Naive thymus-derived CD8-positive, alpha-beta T cell (primary cell): ENCODE results near the gene CELF5. TPM values are rescaled to one million over a fixed set of nuclear protein-coding genes. Genes with fewer than 3 reads are reported as not detected.
"Not testable (repeated sequence)": the region's sequence is repeated elsewhere in the genome, so short reads cannot be mapped to it uniquely, and the experiment has no call there.

Source experiments
- ATAC-seq, 2 donors: fragments of 150-1000 bp; cut with Tn5 transposase in 1 of 2; sonication (Bioruptor Pico), chemical (Tn5 transposase) in 1 of 2; 1 replicate in 1 of 2; 2 replicates in 1 of 2; pipeline ENCODE4 v1.10.0; 2021; ENCODE audit warnings: mild to moderate bottlenecking in 2 of 2, moderate library complexity in 2 of 2
- POLR2A ChIA-PET: fragments of 350-600 bp; sonication (Branson Sonifier 250); formaldehyde crosslinking; loops from one replicate; lab custom pipeline; 2021; ENCODE audit warnings: antibody characterized with exemption; lab: Charles Lee
- DNase-seq, 10 donors: peaks; one replicate each; pipeline versions ENCODE4 v3.0.0 to v3.0.0-alpha.2; 2020 to 2022
- H3K27ac Mint-ChIP-seq, 10 donors: one replicate each; pipeline ENCODE4 v1.8.0; 2020 to 2022; ENCODE audit warnings: mild to moderate bottlenecking in 10 of 10, mixed read lengths in 10 of 10, moderate library complexity in 4 of 10, inconsistent platforms in 1 of 10
- H3K27me3 Mint-ChIP-seq, 5 donors: one replicate each; pipeline ENCODE4 v1.8.0; 2021 to 2022; ENCODE audit warnings: mixed read lengths in 5 of 5
- H3K36me3 Mint-ChIP-seq, 3 donors: one replicate each; pipeline ENCODE4 v1.8.0; 2020 to 2022; ENCODE audit warnings: mixed read lengths in 3 of 3, mild to moderate bottlenecking in 2 of 3, inconsistent platforms in 1 of 3
- H3K4me1 Mint-ChIP-seq, 4 donors: one replicate each; pipeline ENCODE4 v1.8.0; 2021 to 2022; ENCODE audit warnings: mixed read lengths in 4 of 4
- H3K4me3 Mint-ChIP-seq, 10 donors: one replicate each; pipeline ENCODE4 v1.8.0; 2020 to 2022; ENCODE audit warnings: mild to moderate bottlenecking in 10 of 10, mixed read lengths in 10 of 10, moderate library complexity in 6 of 10, inconsistent platforms in 1 of 10
- H3K9me3 Mint-ChIP-seq, 9 donors: one replicate each; pipeline ENCODE4 v1.8.0; 2020 to 2022; ENCODE audit warnings: mixed read lengths in 9 of 9, mild to moderate bottlenecking in 3 of 9, inconsistent platforms in 1 of 9, moderate library complexity in 1 of 9
- polyA plus RNA-seq, 3 donors: library from polyadenylated mRNA; unstranded; fragments of 300-500 nt; fragmentation: Illumina TruSeq; gene quantifications; one replicate each; pipeline ENCODE4 v1.2.3, GENCODE V29; 2021
- total RNA-seq, 8 experiments: library from RNA in 2 of 8; stranded (reverse) in 2 of 8; gene quantifications; one replicate each; pipeline ENCODE4 v1.2.3 and lab custom pipeline; 2021 to 2026

The CELF5 gene
- total and polyA plus RNA-seq, 5 experiments from 2014 or later = 0.23 to 0.41 TPM; not detected in 3

DNA sequence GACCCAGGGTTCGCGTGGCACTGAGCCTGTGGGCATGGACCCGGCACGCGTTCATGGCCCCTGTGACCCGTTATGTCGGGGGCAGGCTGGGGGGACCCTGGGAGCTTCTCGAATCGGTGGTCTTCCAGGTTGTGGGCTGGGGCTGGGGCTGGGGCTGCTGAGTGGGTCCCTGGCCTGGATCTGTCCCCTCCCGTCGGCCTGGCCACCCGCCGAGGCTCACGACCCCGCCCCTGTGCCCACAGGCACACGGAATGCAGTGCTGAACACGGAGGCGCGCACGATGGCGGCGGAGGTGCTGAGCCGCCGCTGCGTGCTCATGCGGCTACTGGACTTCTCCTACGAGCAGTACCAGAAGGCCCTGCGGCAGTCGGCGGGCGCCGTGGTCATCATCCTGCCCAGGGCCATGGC, 32.2 kb upstream of the CELF5 start:
- no peak overlapping the region for H3K27ac Mint-ChIP-seq
- no peaks in the 10 kb centered on the region for H3K9me3 Mint-ChIP-seq
- POLR2A ChIA-PET = no interaction called here
- no peaks in the 10 kb centered on the region for H3K27me3 Mint-ChIP-seq
- no peak overlapping the region for H3K4me3 Mint-ChIP-seq
- H3K4me1 Mint-ChIP-seq = peaks cover 10 to 33% (median 22%) of the 10 kb centered on the region in 4 donors
- ATAC-seq (no peak), DNase-seq (no peak)
- peaks cover 0 to 28% (median 5%) of the 10 kb centered on the region in 3 donors for H3K36me3 Mint-ChIP-seq

DNA sequence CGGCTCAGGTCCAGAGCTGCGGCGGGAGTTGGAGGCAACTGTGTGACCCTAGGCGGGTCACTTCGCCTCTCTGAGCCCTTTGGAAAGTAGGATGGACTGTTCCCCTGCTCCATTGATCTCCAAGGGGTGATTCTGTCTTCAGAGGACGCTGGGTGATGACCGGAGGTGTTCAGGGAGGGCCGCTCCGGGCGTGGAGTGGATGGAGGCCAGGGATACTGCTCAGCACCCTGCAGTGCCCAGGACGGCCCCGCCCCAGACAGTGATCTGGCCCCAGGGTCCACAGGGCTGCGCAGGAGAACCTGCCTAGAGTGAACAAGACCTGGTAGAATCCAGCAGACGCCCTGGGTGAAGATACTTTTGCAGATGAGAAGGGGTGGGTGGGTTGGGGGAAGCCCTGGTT, 31.8 kb upstream of the CELF5 start:
- Mint-ChIP-seq H3K27ac (no peak overlapping the region), H3K9me3 (no peaks in the 10 kb centered on the region), H3K27me3 (no peaks in the 10 kb centered on the region), H3K4me1 (peaks cover 10 to 29% (median 19%) of the 10 kb centered on the region in 4 donors), H3K4me3 (no peak overlapping the region), H3K36me3 (peaks cover 0 to 28% (median 5%) of the 10 kb centered on the region in 3 donors)
- ATAC-seq (no peak), DNase-seq (no peak)
- POLR2A ChIA-PET = no interaction called here

DNA sequence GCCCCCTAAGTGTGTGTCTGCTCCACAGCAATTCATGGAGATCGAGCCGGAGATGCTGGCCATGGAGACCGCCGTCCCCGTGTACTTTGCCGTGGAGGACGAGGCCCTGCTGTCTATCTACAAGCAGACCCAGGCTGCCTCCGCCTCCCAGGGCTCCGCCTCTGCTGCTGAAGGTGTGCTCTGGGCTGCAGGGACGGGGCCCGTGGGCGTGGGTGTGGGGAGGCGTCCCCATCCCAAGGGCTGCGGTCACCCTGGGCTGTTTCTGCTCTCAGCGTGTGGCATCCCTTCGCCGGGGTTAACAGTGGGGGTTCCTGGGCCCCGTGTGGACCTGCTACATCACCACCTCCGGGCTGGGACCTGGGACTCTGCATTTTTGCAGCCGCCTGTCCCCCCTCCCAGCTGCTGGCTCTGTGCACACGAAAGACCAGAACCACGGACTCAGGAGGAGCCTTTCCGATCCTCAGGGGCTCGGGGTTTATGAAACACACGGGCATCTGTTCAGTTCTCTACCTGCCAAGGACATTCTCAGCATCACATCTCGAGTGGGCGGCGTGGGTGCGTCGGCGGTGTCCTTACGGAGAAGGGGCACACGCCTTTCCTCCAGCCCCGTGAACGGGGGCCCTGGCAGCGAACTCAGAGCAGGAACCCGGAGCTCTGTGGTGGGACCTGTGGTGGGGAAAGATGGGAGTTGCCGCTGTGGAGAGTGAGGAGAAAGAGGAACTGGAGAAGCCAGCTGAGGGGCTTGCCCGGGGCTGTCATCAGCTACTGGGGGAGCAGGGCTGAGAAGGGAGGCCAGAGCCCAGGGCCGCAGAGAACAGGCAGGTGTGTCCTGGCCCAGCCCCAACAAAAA, 31.0 kb upstream of the CELF5 start:
- no peak overlapping the region for H3K4me3 Mint-ChIP-seq
- no peak for ATAC-seq
- H3K36me3 Mint-ChIP-seq = peaks cover 0 to 24% (median 5%) of the 10 kb centered on the region in 3 donors
- no peak for DNase-seq
- no peaks in the 10 kb centered on the region for H3K27me3 Mint-ChIP-seq
- peaks cover 6 to 21% (median 11%) of the 10 kb centered on the region in 4 donors for H3K4me1 Mint-ChIP-seq
- peak overlapping the region in 2 of 10 donors; percentile 56 to 80 for H3K27ac Mint-ChIP-seq
- POLR2A ChIA-PET = interaction anchor here (0.5 kb wide), 1 partner anchor 10 kb away, joined by 9 read pairs; no protein-coding TSS in a partner anchor
- H3K9me3 Mint-ChIP-seq = no peaks in the 10 kb centered on the region

DNA sequence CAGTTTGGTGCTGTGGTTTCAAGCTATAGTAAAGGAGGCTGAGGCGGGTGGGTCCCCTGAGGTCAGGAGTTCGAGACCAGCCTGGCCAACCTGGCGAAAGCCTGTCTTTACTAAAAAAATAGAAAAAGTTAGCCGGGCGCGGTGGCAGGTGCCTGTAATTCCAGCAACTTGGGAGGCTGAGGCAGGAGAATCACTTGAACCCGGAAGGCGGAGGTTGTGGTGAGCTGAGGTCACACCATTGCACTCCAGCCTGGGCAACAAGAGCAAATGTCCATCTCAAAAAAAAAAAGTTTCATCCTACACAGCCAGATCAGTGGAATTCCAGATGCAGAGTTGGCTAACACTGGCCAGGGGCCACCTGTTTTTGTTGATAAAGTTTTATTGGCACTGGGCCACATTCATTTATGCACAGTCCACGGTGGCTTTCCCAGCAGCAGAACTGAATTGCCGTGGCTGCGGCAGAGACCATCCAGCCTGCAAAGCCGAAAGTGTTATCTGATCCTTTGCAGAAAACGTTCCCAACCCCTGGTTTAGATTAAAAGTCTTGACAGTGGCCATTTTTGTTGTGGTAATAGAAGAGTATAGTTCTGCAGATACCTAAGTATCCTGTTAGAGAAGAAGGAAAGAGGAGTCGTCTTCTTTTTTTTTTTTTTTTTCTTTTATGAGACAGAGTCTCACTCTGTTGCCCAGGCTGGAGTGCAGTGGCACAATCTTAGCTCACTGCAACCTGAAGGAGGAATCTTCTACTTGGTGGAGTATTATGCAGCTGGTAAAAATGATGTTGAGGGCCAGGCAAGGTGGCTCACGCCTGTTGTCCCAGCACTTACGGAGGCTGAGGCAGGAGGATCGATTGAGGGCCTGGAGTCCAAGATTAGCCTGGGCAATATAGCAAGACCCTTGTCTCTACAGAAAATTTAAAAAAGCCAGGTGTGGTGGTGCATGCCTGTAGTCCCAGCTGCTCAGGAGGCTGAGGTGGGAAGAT, 30.1 kb upstream of the CELF5 start:
- DNase-seq (no peak), ATAC-seq (no peak)
- peaks cover 0 to 26% (median 5%) of the 10 kb centered on the region in 3 donors for H3K36me3 Mint-ChIP-seq
- no peaks in the 10 kb centered on the region for H3K27me3 Mint-ChIP-seq
- peaks cover 0 to 11% (median 6%) of the 10 kb centered on the region in 4 donors for H3K4me1 Mint-ChIP-seq
- peak overlapping the region in 1 of 10 donors; percentile 15 for H3K27ac Mint-ChIP-seq
- POLR2A ChIA-PET = interaction anchor here (0.5 to 0.9 kb wide), 2 partner anchors 8 to 11 kb away, joined by 4 to 9 read pairs; partner anchors contain the start of gene NCLN
- no peaks in the 10 kb centered on the region for H3K9me3 Mint-ChIP-seq
- H3K4me3 Mint-ChIP-seq = no peak overlapping the region

DNA sequence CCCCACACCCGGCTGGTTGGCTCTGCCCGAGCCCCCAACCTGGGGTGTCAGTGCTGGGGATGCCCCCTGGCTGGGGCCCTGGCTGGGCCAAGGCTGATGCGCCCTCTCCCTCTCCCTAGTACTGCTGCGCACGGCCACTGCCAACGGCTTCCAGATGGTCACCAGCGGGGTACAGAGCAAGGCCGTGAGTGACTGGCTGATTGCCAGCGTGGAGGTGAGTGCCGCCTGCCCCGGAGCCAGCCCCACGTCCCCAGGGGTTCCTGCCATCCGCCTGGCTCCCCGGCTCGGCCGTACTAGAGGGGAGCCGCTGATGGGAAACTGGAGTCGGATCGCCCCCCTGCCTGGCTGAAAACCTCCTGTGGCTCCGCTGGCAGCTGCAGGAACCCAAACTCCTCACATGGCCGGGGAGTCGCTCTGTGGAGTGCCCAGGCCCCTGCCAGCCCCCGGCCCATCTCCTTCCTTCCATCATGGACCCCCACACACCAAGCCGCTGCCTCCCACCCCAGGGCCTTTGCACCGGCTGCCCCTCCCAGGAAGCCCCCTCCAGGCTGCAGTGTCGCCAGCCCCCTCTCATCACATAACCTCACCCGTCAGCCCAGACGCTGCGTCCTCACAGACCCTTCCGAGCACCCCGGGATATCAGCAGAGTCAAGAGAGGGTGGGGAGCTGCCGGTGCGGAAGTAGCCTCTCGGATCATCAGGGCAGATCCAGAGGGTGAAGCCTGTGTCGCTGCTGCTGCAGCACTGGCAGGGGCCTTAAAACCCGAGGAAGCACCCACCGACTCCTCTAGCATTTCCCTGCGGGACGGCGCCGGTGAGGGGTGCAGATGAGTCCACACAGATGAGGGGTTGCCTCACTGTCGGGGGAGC, 28.2 kb upstream of the CELF5 start:
- no peak for ATAC-seq
- Mint-ChIP-seq H3K9me3 (no peaks in the 10 kb centered on the region), H3K27ac (no peak overlapping the region), H3K4me3 (no peak overlapping the region), H3K4me1 (peaks cover 0 to 5% (median 2%) of the 10 kb centered on the region in 4 donors), H3K36me3 (peaks cover 0 to 33% (median 5%) of the 10 kb centered on the region in 3 donors), H3K27me3 (no peaks in the 10 kb centered on the region)
- POLR2A ChIA-PET = no interaction called here
- peak in 1 of 10 donors; percentile 57 for DNase-seq

DNA sequence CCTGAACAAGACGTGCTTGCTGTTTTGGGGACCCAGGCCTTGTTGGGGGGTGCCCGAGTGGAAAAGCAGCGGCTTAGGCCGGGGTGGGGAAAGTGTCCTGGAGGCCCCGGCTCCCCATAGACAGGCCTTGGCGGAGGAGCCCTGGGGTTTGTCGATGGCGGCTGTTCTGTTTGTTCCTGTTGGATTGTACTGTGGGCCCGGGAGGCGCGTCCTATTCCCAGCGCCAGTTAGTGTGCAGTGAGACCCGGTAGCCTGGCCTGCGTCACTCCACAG, 27.6 kb upstream of the CELF5 start:
- Mint-ChIP-seq H3K4me3 (no peak overlapping the region), H3K27me3 (no peaks in the 10 kb centered on the region), H3K36me3 (peaks cover 0 to 31% (median 5%) of the 10 kb centered on the region in 3 donors), H3K27ac (no peak overlapping the region), H3K9me3 (no peaks in the 10 kb centered on the region), H3K4me1 (peaks cover 0 to 2% (median under 1%) of the 10 kb centered on the region in 4 donors)
- POLR2A ChIA-PET = interaction anchor here (0.6 kb wide), 1 partner anchor 14 kb away, joined by 5 read pairs; no protein-coding TSS in a partner anchor
- ATAC-seq = no peak
- no peak for DNase-seq

DNA sequence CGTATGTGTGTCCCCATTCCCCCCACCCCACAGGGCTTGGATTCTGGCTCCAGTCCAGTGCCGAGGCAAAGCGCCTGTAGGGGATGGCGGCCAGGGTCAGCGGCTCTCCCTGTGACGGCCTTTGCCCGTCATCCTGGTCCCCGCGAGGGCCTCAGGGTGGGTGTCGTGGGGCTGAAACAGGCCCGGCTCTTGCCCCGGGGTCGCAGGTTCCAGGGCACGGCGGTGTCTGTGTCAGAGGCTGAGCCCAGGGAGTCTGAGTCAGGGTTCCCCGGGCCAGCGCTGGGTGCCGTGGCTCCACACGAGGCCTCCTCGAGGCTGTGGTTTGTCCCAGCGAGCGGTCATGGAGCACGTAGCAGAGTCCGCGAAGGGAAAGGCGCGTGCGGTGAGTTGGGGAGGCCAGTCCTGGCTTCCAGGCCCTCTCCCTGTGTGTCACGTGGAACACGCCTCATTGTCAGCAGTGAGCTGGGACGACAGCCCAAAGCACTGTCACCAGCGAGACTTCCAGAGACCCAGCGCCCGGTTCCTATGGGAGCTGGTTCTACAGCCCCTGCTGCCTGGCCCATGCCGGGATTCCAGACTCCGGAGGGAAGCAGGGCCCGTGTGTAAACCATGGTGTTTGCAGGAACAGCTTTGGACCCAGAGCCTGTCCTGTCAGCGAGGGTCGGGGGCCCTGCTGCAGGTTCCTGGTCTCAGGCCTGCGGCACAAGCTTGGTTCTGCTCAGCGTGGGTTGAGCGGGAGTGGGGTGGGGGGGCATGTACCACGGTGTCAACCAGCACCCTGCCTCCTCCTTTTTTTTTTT, 25.4 kb upstream of the CELF5 start:
- no peak for ATAC-seq
- no peaks in the 10 kb centered on the region for H3K9me3 Mint-ChIP-seq
- POLR2A ChIA-PET = no interaction called here
- no peaks in the 10 kb centered on the region for H3K4me1 Mint-ChIP-seq
- H3K36me3 Mint-ChIP-seq = peaks cover 0 to 26% (median 5%) of the 10 kb centered on the region in 3 donors
- H3K4me3 Mint-ChIP-seq = no peak overlapping the region
- H3K27me3 Mint-ChIP-seq = no peaks in the 10 kb centered on the region
- no peak for DNase-seq
- H3K27ac Mint-ChIP-seq = no peak overlapping the region

DNA sequence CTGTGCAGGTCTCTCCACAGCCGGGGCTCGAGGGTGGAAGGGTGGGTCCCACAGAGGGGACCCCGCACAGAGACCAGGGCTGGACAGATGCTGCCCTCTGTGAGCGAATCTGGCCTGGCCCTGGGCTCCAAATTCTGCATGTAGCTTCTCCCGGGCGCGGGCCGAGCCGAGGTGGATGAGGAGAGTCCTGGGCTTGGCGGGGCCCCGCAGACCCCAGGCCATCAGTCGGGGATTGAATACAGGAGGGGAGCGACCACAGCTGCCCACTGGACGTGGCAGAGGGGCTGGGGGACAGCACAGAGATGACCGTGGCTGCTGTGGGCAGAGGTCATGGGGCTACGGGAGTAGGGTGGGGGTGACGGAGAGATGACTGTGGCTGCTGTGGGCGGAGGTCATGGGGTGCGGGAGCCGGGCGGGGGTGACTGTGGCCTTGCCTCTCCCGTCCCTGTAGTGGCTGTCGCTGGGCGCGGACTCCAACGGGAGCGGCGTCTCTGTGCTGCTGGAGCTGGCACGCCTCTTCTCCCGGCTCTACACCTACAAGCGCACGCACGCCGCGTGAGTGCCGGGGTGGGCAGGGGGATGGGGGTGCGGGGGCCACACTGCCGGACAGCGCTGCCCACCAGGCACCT, 23.3 kb upstream of the CELF5 start:
- no peaks in the 10 kb centered on the region for H3K9me3 Mint-ChIP-seq
- peak overlapping the region in 1 of 10 donors; percentile 40 for H3K27ac Mint-ChIP-seq
- no peak overlapping the region for H3K4me3 Mint-ChIP-seq
- H3K27me3 Mint-ChIP-seq = no peaks in the 10 kb centered on the region
- no peaks in the 10 kb centered on the region for H3K4me1 Mint-ChIP-seq
- ATAC-seq (no peak), DNase-seq (no peak)
- peaks cover 0 to 24% (median 0%) of the 10 kb centered on the region in 3 donors for H3K36me3 Mint-ChIP-seq
- POLR2A ChIA-PET = no interaction called here

DNA sequence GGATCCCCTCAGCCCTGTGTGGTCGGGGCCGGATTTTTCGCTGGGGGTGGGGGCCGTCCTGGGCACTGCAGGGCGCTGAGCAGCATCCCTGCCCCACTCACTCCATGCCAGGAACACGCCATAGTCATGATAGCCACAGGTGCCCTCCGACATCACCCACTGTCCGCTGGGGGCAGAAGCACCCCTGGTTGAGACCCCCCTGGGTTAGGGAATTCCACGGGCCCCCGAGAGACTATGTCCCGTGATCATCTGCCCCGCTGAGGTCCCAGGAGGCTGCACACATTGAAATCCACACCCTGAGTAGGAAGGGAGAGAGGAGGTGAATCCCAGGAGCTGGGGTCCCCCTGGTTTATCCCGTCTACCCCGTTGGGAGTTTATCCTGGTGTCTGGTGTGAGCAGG, 22.6 kb upstream of the CELF5 start:
- Mint-ChIP-seq H3K4me3 (peak overlapping the region in 1 of 10 donors; percentile 33), H3K27me3 (no peaks in the 10 kb centered on the region), H3K27ac (no peak overlapping the region), H3K4me1 (no peaks in the 10 kb centered on the region), H3K9me3 (no peaks in the 10 kb centered on the region), H3K36me3 (peaks cover 0 to 21% (median 0%) of the 10 kb centered on the region in 3 donors)
- ATAC-seq (no peak), DNase-seq (no peak)
- POLR2A ChIA-PET = no interaction called here

DNA sequence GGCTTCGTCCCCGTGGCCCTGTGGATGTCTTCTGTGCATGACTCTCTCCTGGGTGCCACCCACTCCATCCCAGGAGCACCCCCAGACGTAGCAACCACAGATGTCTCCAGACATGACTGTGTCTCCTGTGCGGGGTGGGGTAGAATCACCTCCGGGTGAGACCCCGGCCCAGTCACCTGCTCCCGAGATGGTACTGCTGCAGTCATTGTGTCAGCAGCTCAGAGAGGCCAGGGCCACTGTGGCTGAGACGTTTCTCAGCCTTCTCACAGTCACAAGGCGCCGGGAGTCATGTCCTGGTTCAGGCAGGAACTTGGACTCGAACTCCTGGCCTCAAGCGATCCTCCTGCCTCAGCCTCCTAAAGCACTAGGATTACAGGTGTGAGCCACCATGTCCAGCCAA, 22.1 kb upstream of the CELF5 start:
- ATAC-seq (no peak), DNase-seq (no peak)
- Mint-ChIP-seq H3K27me3 (no peaks in the 10 kb centered on the region), H3K4me3 (no peak overlapping the region), H3K9me3 (no peaks in the 10 kb centered on the region), H3K4me1 (no peaks in the 10 kb centered on the region), H3K36me3 (peaks cover 0 to 22% (median 0%) of the 10 kb centered on the region in 3 donors), H3K27ac (no peak overlapping the region)
- POLR2A ChIA-PET = no interaction called here

DNA sequence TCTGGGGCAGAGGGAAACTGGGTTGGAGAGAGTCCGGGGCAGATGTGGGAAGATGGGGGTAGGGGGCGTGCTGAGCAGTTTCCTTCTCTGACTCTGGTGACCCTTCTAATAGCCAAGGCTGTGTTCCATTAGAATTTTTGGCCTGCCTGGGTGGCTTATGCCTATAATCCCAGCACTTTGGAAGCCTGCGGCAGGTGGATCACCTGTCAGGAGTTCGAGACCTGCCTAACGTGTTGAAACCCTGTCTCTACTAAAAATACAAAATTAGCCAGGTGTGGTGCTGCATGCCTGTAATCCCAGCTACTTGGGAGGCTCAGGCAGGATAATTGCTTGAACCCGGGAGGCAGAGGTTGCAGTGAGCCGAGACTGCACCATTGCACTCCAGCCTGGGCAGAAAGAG, 21.6 kb upstream of the CELF5 start:
- H3K4me3 Mint-ChIP-seq, H3K9me3 Mint-ChIP-seq, ATAC-seq, H3K4me1 Mint-ChIP-seq, DNase-seq, H3K27me3 Mint-ChIP-seq, H3K27ac Mint-ChIP-seq, POLR2A ChIA-PET: not testable (repeated sequence)
- peaks cover 0 to 22% (median 0%) of the 10 kb centered on the region in 3 donors for H3K36me3 Mint-ChIP-seq
